Measurements from ENCODE around the gene FAM219A. TPM values are rescaled to one million over a fixed set of nuclear protein-coding genes. Genes with fewer than 3 reads are reported as not detected.

Gene FAM219A
- 5.9 and 6.2 TPM in 2 replicates for total RNA-seq

GRCh38 chr9:34458013-34458958 is at the start of gene FAM219A, which contains the start of gene DNAI1:
Gene FAM219A, minus strand, starts transcription at chr9:34458570. Its CDS starts 307 bp downstream, at chr9:34458263.
Gene DNAI1, plus strand, starts transcription at chr9:34458805. Its CDS starts 201 bp downstream, at chr9:34459006.

GRCh38 chr9:34376596-34377403 is 81.6 kb downstream of the FAM219A start, which contains the start of gene MYORG:
Gene MYORG, minus strand, starts transcription at chr9:34376898. Its CDS starts 3,955 bp downstream, at chr9:34372943.

Other genes starting within 250 kb of the FAM219A start
- gene KIF24, start 129.3 kb downstream of the FAM219A start, total RNA-seq: 2.1 and 2.9 TPM in 2 replicates
- gene NUDT2, start 129.0 kb downstream of the FAM219A start, total RNA-seq: 35.3 and 40.7 TPM in 2 replicates
- 0.92 and 1.2 TPM in 2 replicates for gene MYORG, start 81.7 kb downstream of the FAM219A start, total RNA-seq
- not detected in 2 replicates for gene DNAI1, start 235 bp upstream of the FAM219A start, total RNA-seq
- not detected in 2 replicates for gene ENHO, start 64.4 kb upstream of the FAM219A start, total RNA-seq
- gene CNTFR, start 131.2 kb upstream of the FAM219A start, total RNA-seq: not detected in 2 replicates
- 13.1 and 13.2 TPM in 2 replicates for gene RPP25L, start 153.5 kb upstream of the FAM219A start, total RNA-seq
- 147 and 175 TPM in 2 replicates for gene DCTN3, start 161.9 kb upstream of the FAM219A start, total RNA-seq
- 0.31 TPM in 1 of 2 replicates, not detected in the other for gene ARID3C, start 170.5 kb upstream of the FAM219A start, total RNA-seq
- gene SIGMAR1, start 179.2 kb upstream of the FAM219A start, total RNA-seq: 40.0 and 56.3 TPM in 2 replicates
- gene GALT, start 188.1 kb upstream of the FAM219A start, total RNA-seq: 26.8 and 34.8 TPM in 2 replicates
- gene IL11RA, start 193.6 kb upstream of the FAM219A start, total RNA-seq: 23.4 and 31.1 TPM in 2 replicates
- not detected in 2 replicates for gene CCL27, start 204.1 kb upstream of the FAM219A start, total RNA-seq
- not detected in 2 replicates for gene CCL19, start 232.7 kb upstream of the FAM219A start, total RNA-seq

All from aortic smooth muscle cell (primary cell).